ENCODE results near the gene PTPRO. TPM values are rescaled to one million over a fixed set of nuclear protein-coding genes. Genes with fewer than 3 reads are reported as not detected.

PTPRO gene
- total RNA-seq, 2 experiments from 2014 or later, result 0.47 to 0.63 TPM

DNA sequence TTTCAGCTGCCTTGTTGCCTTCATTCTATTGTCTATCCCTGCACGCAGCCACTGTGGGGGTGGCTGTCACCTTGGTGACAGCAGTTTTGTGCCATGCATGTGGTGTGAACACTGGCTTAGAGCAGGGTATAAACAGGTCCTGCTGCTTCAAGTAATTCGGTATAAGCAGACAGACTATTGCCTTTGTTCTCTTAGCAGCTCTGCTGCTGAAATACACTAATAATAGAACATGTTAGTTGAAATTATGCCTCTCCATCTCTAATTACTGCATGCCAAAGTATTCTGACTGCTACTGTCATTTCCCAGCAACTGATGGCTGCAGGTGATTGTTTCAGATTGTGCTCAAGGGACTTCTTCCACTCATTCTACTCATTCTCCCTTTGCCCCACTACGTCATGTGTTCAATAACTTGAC lies 34.6 kb downstream of the PTPRO start:
- ATAC-seq, result no peak
- Mint-ChIP-seq H3K27me3 (no peaks in the 10 kb centered on the region), H3K4me1 (ENCODE audit: low read depth) (no peaks in the 10 kb centered on the region), H3K4me3 (no peak overlapping the region), H3K36me3 (ENCODE audit: low read depth) (no peaks in the 10 kb centered on the region), H3K9me3 (no peaks in the 10 kb centered on the region), H3K27ac (no peak overlapping the region)
- ChIA-PET POLR2A (no interaction called here), CTCF (no interaction called here)
- intact Hi-C loops (cut with micrococcal nuclease), result no loop called here
- no peak for TF ChIP-seq CTCF (IDR thresholded peaks at IDR 0.05)
- no peak for DNase-seq

DNA sequence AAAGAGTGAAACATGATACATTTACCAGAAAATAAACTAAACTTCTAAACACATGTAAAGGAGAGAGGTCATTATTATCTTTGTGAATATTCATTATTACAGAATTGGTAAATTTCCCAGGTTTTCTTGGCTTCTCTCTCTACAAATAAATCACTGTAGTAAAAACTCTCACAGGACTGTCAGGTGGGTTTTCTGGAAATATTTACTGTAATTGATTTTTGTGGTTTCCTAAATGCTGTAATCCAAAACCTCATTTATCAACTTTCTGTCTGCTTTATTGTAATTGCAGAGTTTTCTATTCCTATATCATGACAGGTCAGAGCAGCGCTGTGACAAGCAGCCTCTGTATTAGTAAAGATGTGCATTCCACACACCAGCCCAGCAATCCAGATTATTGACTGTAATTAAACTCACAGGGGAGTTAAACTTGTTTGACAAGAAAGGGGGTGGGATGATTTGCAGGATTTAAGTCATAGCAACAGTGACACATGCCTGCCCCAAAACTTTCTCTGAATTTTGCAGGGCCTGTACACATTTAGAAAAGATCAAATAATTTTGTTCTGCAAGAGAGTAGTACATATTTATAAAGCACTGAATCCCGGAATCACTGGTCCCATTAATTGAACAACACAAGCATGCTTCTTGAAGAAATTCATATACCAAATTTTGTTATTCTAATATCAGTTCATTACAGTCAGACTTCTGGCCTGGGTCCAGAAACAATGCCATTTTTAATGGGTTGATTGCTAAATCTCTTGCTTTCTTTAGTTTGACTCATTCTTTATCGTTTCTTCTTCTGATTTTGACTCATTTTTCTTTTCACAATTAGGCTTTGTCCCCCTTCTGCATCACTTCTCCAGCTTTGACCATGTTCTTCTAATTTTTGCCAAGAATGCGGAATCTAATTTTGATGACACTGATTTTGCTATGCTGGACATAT lies 42.2 kb downstream of the PTPRO start:
- no peaks in the 10 kb centered on the region for H3K9me3 Mint-ChIP-seq
- H3K36me3 Mint-ChIP-seq (ENCODE audit: low read depth), result no peaks in the 10 kb centered on the region
- no peak for DNase-seq
- no peak for ATAC-seq
- H3K27me3 Mint-ChIP-seq, result peaks cover 5% of the 10 kb centered on the region
- intact Hi-C loops (cut with micrococcal nuclease), result no loop called here
- H3K4me1 Mint-ChIP-seq (ENCODE audit: low read depth), result no peaks in the 10 kb centered on the region
- H3K27ac Mint-ChIP-seq, result no peak overlapping the region
- ChIA-PET POLR2A (no interaction called here), CTCF (no interaction called here)
- no peak overlapping the region for H3K4me3 Mint-ChIP-seq
- no peak for TF ChIP-seq CTCF (IDR thresholded peaks at IDR 0.05)

DNA sequence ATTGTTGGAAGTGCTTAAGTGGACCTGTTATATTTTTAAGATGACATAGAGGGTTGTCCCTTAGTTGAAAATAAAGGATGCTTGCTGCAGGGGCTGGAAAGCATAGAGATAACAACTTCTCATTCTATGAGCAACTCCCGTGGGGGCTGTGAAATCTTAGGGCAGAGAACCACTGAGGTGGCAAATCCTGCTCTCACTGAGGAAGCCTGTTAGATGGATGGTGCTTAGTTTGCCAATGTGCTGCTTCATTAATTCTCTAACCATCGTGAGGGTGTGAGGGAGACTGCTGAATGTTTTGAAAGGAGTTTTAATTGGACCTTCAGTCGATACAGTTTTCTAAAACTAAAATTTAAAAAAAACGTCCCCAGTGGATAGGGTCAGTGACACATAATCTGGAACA lies 46.5 kb downstream of the PTPRO start:
- Mint-ChIP-seq H3K4me3 (no peak overlapping the region), H3K4me1 (ENCODE audit: low read depth) (no peaks in the 10 kb centered on the region), H3K27ac (no peak overlapping the region), H3K9me3 (no peaks in the 10 kb centered on the region), H3K27me3 (peaks cover 8% of the 10 kb centered on the region), H3K36me3 (ENCODE audit: low read depth) (no peaks in the 10 kb centered on the region)
- no peak for ATAC-seq
- no peak for DNase-seq
- POLR2A ChIA-PET, result no interaction called here
- no peak for TF ChIP-seq CTCF (IDR thresholded peaks at IDR 0.05)
- CTCF ChIA-PET, result no interaction called here
- intact Hi-C loops (cut with micrococcal nuclease), result no loop called here

DNA sequence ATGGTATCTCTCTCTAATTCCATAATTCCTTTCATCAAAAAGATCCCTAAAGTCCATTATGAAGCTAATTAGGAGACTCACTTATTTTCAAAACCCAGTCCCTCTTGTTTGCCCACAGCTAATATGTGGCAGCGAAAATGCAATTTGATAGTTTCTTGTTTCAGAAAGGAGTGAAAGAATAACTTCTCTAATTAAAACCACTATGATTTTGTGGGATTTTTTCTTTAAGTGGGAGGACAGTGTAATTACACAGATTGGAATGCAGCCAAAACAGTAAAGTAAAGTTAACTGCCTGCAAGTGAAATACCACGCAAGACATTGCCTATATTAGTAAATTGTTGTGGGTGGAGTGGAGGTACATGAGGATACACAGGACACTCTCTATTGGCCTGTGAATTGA lies 50.0 kb downstream of the PTPRO start:
- no peak overlapping the region for H3K27ac Mint-ChIP-seq
- no peaks in the 10 kb centered on the region for H3K4me1 Mint-ChIP-seq (ENCODE audit: low read depth)
- H3K27me3 Mint-ChIP-seq, result peaks cover 6% of the 10 kb centered on the region
- peaks cover 5% of the 10 kb centered on the region for H3K36me3 Mint-ChIP-seq (ENCODE audit: low read depth)
- CTCF ChIA-PET, result no interaction called here
- peaks cover 6% of the 10 kb centered on the region for H3K9me3 Mint-ChIP-seq
- no peak for ATAC-seq
- intact Hi-C loops (cut with micrococcal nuclease), result no loop called here
- POLR2A ChIA-PET, result no interaction called here
- no peak overlapping the region for H3K4me3 Mint-ChIP-seq
- no peak for TF ChIP-seq CTCF (IDR thresholded peaks at IDR 0.05)
- no peak for DNase-seq

- TF ChIP-seq CTCF (IDR thresholded peaks at IDR 0.05), result no peak
- no peaks in the 10 kb centered on the region for H3K27me3 Mint-ChIP-seq
- no peaks in the 10 kb centered on the region for H3K9me3 Mint-ChIP-seq
- no peak overlapping the region for H3K27ac Mint-ChIP-seq
- CTCF ChIA-PET, result no interaction called here
- no peaks in the 10 kb centered on the region for H3K36me3 Mint-ChIP-seq (ENCODE audit: low read depth)
- intact Hi-C loops (cut with micrococcal nuclease), result no loop called here
- DNase-seq (no peak), ATAC-seq (no peak)
- no peak overlapping the region for H3K4me3 Mint-ChIP-seq
- H3K4me1 Mint-ChIP-seq (ENCODE audit: low read depth), result no peaks in the 10 kb centered on the region
- POLR2A ChIA-PET, result no interaction called here
Measured at GRCh38 chr12:15387772-15388171, 65.5 kb downstream of the PTPRO start.

Measured in activated CD8-positive, alpha-beta T cell treated with anti-CD3 and anti-CD28 coated beads for 36 hours (primary cell).